ENCODE data around the gene SLC7A1. TPM values are rescaled to one million over a fixed set of nuclear protein-coding genes. Genes with fewer than 3 reads are reported as not detected.

SLC7A1 gene
- total and polyA plus RNA-seq, 2 of the 8 experiments (the other 6 are each of a cell fraction or from before 2014, with no cell fraction given), result 26.8 to 114 TPM

GRCh38 chr13:29483211-29483610 is 112.3 kb downstream of the SLC7A1 start:
- H3K79me2 ChIP-seq (ENCODE audit: control insufficient read depth in 1 of 2, insufficient read depth in 2 of 2, low read length in 2 of 2), result no peaks in the 10 kb centered on the region
- no peaks in the 10 kb centered on the region for H3K79me1 ChIP-seq (ENCODE audit: low read depth, low read length)
- ChIA-PET POLR2A (ENCODE audit: partially characterized antibody) (interaction anchor here (1.6 kb wide), 1 partner anchor 10 kb away, joined by 4 read pairs; no protein-coding TSS in a partner anchor), CTCF (ENCODE audit: partially characterized antibody) (interaction anchor here (1.4 to 3.5 kb wide), 5 partner anchors 10 to 225 kb away, joined by 4 to 25 read pairs (median 7); no protein-coding TSS in a partner anchor)
- H2BK120ac ChIP-seq (replicated peaks; ENCODE audit: low read depth, low read length), result no peak overlapping the region
- peak overlapping the region; percentile 31; the same call in 1 of the 2 replicates for H4K8ac ChIP-seq (ENCODE audit: extremely low read depth, insufficient read depth, low read length)
- H4K20me1 ChIP-seq (replicated peaks in 1 of 2; ENCODE audit: control insufficient read depth in 1 of 2, insufficient read depth in 2 of 2, low read length in 2 of 2), result no peaks in the 10 kb centered on the region
- WGBS, 2 experiments (ENCODE audit: extremely low coverage in 1 of 2, insufficient coverage in 1 of 2, insufficient read length in 1 of 2, insufficient replicate concordance in 2 of 2, low coverage in 1 of 2, low lambda C conversion rate in 2 of 2, missing lambda C conversion rate in 1 of 2), result 90% methylated on average over 15 of the region's 15 CpGs; no CpG with 5 or more reads in 1 of the 2 experiments
- no peak overlapping the region for H3K14ac ChIP-seq (ENCODE audit: insufficient read length)
- peaks cover 2 to 9% (median 5%) of the 10 kb centered on the region in 4 experiments for H3K4me1 ChIP-seq (replicated peaks in 1 of 4; ENCODE audit: control insufficient read depth in 3 of 4, insufficient read depth in 4 of 4, low read length in 3 of 4)
- H2AFZ ChIP-seq (ENCODE audit: low read length), result no peak overlapping the region
- H3K9me3 ChIP-seq (ENCODE audit: insufficient read depth in 2 of 2, low read depth in 1 of 2, low read length in 1 of 2), result no peaks in the 10 kb centered on the region
- no peak overlapping the region for H3K4me3 ChIP-seq (ENCODE audit: extremely low read depth in 1 of 4, insufficient read depth in 2 of 4, low read depth in 3 of 4, low read length in 4 of 4)
- H3K36me3 ChIP-seq (ENCODE audit: control insufficient read depth in 2 of 4, insufficient read depth in 4 of 4, low read length in 3 of 4), result no peaks in the 10 kb centered on the region
- H3K18ac ChIP-seq (ENCODE audit: extremely low read depth, low read length), result no peak overlapping the region
- DNase-seq (ENCODE audit: low read depth in 1 of 2, low spot score in 2 of 2) (no peak), FAIRE-seq (no peak)
- no peak overlapping the region for H4K91ac ChIP-seq (replicated peaks; ENCODE audit: insufficient read length, low read length)
- H3K9ac ChIP-seq (replicated peaks in 1 of 4; ENCODE audit: extremely low read depth in 1 of 4, low read depth in 3 of 4, low read length in 3 of 4), result no peak overlapping the region
- H3K27ac ChIP-seq (ENCODE audit: low read depth, low read length), result no peak overlapping the region
- H3K56ac ChIP-seq (replicated peaks; ENCODE audit: insufficient read length, low read depth, low read length), result no peak overlapping the region
- no peak overlapping the region for H3K4me2 ChIP-seq (ENCODE audit: insufficient read depth in 1 of 2, low read depth in 2 of 2, low read length in 2 of 2)
- H3K4ac ChIP-seq (replicated peaks; ENCODE audit: insufficient read length, low read depth, low read length), result no peak overlapping the region
- no peaks in the 10 kb centered on the region for H3K23me2 ChIP-seq (ENCODE audit: low read depth, low read length)
- no peaks in the 10 kb centered on the region for H3K27me3 ChIP-seq (replicated peaks in 1 of 4; ENCODE audit: control insufficient read depth in 3 of 4, extremely low read depth in 1 of 4, insufficient read depth in 3 of 4, low read length in 3 of 4)
- H2BK5ac ChIP-seq (ENCODE audit: low read depth, low read length), result no peak overlapping the region
- H2BK12ac ChIP-seq (ENCODE audit: low read depth, low read length), result no peak overlapping the region; the same call in 1 of the 2 replicates
- no peak overlapping the region for H2AK5ac ChIP-seq (ENCODE audit: low read depth, low read length)
- H4K5ac ChIP-seq (ENCODE audit: insufficient read length, low read depth, low read length), result no peak overlapping the region
- H2BK20ac ChIP-seq (ENCODE audit: low read length), result no peak overlapping the region
- H2BK15ac ChIP-seq (ENCODE audit: low read length), result no peak overlapping the region
- H3K23ac ChIP-seq (ENCODE audit: insufficient read length), result no peak overlapping the region
- TF ChIP-seq E2F6 (IDR thresholded peaks at IDR 0.05) (no peak), NANOG (IDR thresholded peaks at IDR 0.05; ENCODE audit: insufficient read depth, low read depth, low read length, poor library complexity, severe bottlenecking) (no peak), CTCF (IDR thresholded peaks at IDR 0.05; ENCODE audit: control extremely low read depth in 1 of 3, insufficient read depth in 1 of 3, low read depth in 1 of 3, low read length in 3 of 3) (no peak), CBX8 (IDR thresholded peaks at IDR 0.05; ENCODE audit: borderline replicate concordance, low read depth, low read length) (no peak), ZNF274 (IDR thresholded peaks at IDR 0.05; ENCODE audit: borderline replicate concordance, extremely low read depth, low read length) (no peak), SUZ12 (IDR thresholded peaks at IDR 0.05; ENCODE audit: low read length) (no peak), GABPA (IDR thresholded peaks at IDR 0.05; ENCODE audit: borderline replicate concordance, insufficient read depth, low read length) (no peak), RFX5 (IDR thresholded peaks at IDR 0.05; ENCODE audit: borderline replicate concordance, low read depth, low read length) (no peak), PHF8 (conservative IDR thresholded peaks at IDR 0.05; ENCODE audit: low read depth, low read length) (no peak), BRCA1 (IDR thresholded peaks at IDR 0.05; ENCODE audit: low read depth, low read length) (no peak)

Measured in H1 (cell line).